A549 (cell line): ENCODE results near the gene IL19. TPM values are rescaled to one million over a fixed set of nuclear protein-coding genes. Genes with fewer than 3 reads are reported as not detected.

Experiments used
- ATAC-seq, 2 experiments: fragments of 200-7000 bp in 1 of 2; fragments of >200 bp in 1 of 2; cut with Nextera tagmentation in 1 of 2; cut with Tn5 transposase in 1 of 2; 3 replicates each; pipeline versions ENCODE4 v1.8.0 to v1.9.1; 2018 to 2020; ENCODE audit warnings: mild to moderate bottlenecking in 1 of 2, moderate library complexity in 1 of 2
- CTCF ChIA-PET: fragments of 300-600 bp; sonication (Branson Sonifier 250); formaldehyde crosslinking; extraction: SDS; loops from one replicate; lab custom pipeline; 2021; ENCODE audit warnings: antibody characterized with exemption, inconsistent platforms; lab: Yijun Ruan, JAX
- POLR2A ChIA-PET: fragments of 350-600 bp; formaldehyde crosslinking; extraction: SDS; loops from one replicate; lab custom pipeline; 2021; ENCODE audit warnings: antibody characterized with exemption, inconsistent platforms; lab: Yijun Ruan, JAX
- DNase-seq, 2 experiments: peaks; one replicate each; pipeline versions ENCODE4 v3.0.0 to v3.0.0-alpha.2; 2011 to 2016; ENCODE audit warnings: low read depth in 1 of 2, low spot score in 1 of 2
- FAIRE-seq: peaks from 2 replicates; lab custom pipeline; 2011; peaks lifted over from hg19 to GRCh38; lab: Jason Lieb, UNC
- H3K27ac ChIP-seq, 2 experiments: fragments of >200 bp; sonication (Bioruptor Twin); formaldehyde crosslinking; 3 replicates each; pipeline ENCODE4 v1.5.1; 2016 to 2017
- H3K4me1 ChIP-seq: fragments of >200 bp; sonication (Bioruptor Twin); formaldehyde crosslinking; 3 replicates; pipeline ENCODE4 v1.6.1; 2016
- H3K4me2 ChIP-seq: fragments of >200 bp; sonication (Bioruptor Twin); formaldehyde crosslinking; 3 replicates; pipeline ENCODE4 v1.6.1; 2016
- H3K4me3 ChIP-seq: fragments of >200 bp; sonication (Bioruptor Twin); formaldehyde crosslinking; 3 replicates; pipeline ENCODE4 v1.5.1; 2016
- H3K9me3 ChIP-seq: fragments of >200 bp; sonication (Bioruptor Twin); formaldehyde crosslinking; 3 replicates; pipeline ENCODE4 v1.6.1; 2016
- CHD2 ChIP-seq: fragments of 150-350 bp; IDR thresholded peaks from 2 replicates; pipeline ENCODE4 v1.6.1; 2014; ENCODE audit warnings: low read length; ENCODE audit not compliant: partially characterized antibody
- CHD4 ChIP-seq: fragments of 200-600 bp; sonication (generic); IDR thresholded peaks from 2 replicates; pipeline ENCODE4 v1.6.1; 2016; ENCODE audit warnings: antibody characterized with exemption, mild to moderate bottlenecking, borderline replicate concordance
- EHF ChIP-seq: fragments of 250-450 bp; sonication (Bioruptor Pico); IDR thresholded peaks from 2 replicates; pipeline ENCODE4 v1.5.0; 2020; ENCODE audit warnings: mild to moderate bottlenecking
- EHMT2 ChIP-seq: fragments of 200-600 bp; sonication (generic); IDR thresholded peaks from 2 replicates; pipeline ENCODE4 v1.6.1; 2016; ENCODE audit warnings: antibody characterized with exemption, low read depth, mild to moderate bottlenecking, moderate library complexity
- FOSB ChIP-seq: fragments of 250-450 bp; sonication (Bioruptor Pico); IDR thresholded peaks from 2 replicates; pipeline ENCODE4 v1.5.0; 2020; ENCODE audit warnings: mild to moderate bottlenecking, moderate library complexity
- FOXS1 ChIP-seq: fragments of 250-450 bp; sonication (Bioruptor Pico); IDR thresholded peaks from 2 replicates; pipeline ENCODE4 v1.5.0; 2020; ENCODE audit warnings: mild to moderate bottlenecking, moderate library complexity
- GATA3 ChIP-seq: IDR thresholded peaks from 2 replicates; pipeline ENCODE4 v1.6.1; 2012; ENCODE audit warnings: borderline replicate concordance
- HES2 ChIP-seq: fragments of >200 bp; sonication (Bioruptor Twin); formaldehyde crosslinking; IDR thresholded peaks from 2 replicates; pipeline ENCODE4 v1.6.1; 2016
- HEYL ChIP-seq: fragments of 250-450 bp; sonication (Bioruptor Pico); IDR thresholded peaks from 2 replicates; pipeline ENCODE4 v1.8.0; 2021; ENCODE audit warnings: mild to moderate bottlenecking, moderate library complexity
- HOXA7 ChIP-seq: fragments of 250-450 bp; sonication (Bioruptor Pico); IDR thresholded peaks from 2 replicates; pipeline ENCODE4 v1.5.0; 2020; ENCODE audit warnings: mild to moderate bottlenecking, moderate library complexity
- JUN ChIP-seq, 2 experiments: fragments of >200 bp; sonication (Bioruptor Twin); formaldehyde crosslinking; IDR thresholded peaks; 2 replicates in 1 of 2; 3 replicates in 1 of 2; pipeline ENCODE4 v1.6.1; 2016 to 2017
- MAFK ChIP-seq: fragments of 450-650 bp; IDR thresholded peaks from 2 replicates; pipeline ENCODE4 v1.6.1; 2014; ENCODE audit not compliant: partially characterized antibody
- MAZ ChIP-seq: fragments of 150-350 bp; IDR thresholded peaks from 2 replicates; pipeline ENCODE4 v1.6.1; 2014; ENCODE audit warnings: antibody characterized with exemption, low read depth, low read length, borderline replicate concordance
- MYC ChIP-seq: IDR thresholded peaks from 2 replicates; pipeline ENCODE4 v1.6.1; 2012; ENCODE audit warnings: mild to moderate bottlenecking, inconsistent platforms, low read length, improper control_type of control experiment, borderline replicate concordance
- NFE2L2 ChIP-seq: fragments of 150-350 bp; conservative IDR thresholded peaks from 2 replicates; pipeline ENCODE4 v1.6.1; 2014; ENCODE audit warnings: low read length
- POLR2AphosphoS2 ChIP-seq: conservative IDR thresholded peaks from 2 replicates; pipeline ENCODE4 v1.6.1; 2012; ENCODE audit warnings: low read length, improper control_type of control experiment, inconsistent platforms
- RFX5 ChIP-seq: fragments of 450-650 bp; IDR thresholded peaks from 2 replicates; pipeline ENCODE4 v1.7.1; 2014; ENCODE audit warnings: antibody characterized with exemption, mild to moderate bottlenecking, moderate library complexity
- SMC3 ChIP-seq: fragments of >200 bp; sonication (Bioruptor Twin); formaldehyde crosslinking; IDR thresholded peaks from 3 replicates; pipeline ENCODE4 v1.6.1; 2018; ENCODE audit warnings: inconsistent platforms
- TP53 ChIP-seq: fragments of 250-450 bp; sonication (Bioruptor Pico); IDR thresholded peaks from 2 replicates; pipeline ENCODE4 v1.5.0; 2021; ENCODE audit warnings: mild to moderate bottlenecking, moderate library complexity
- ZFP36 ChIP-seq: fragments of 450-650 bp; IDR thresholded peaks from 2 replicates; pipeline ENCODE4 v1.6.1; 2014; ENCODE audit warnings: borderline replicate concordance; ENCODE audit not compliant: partially characterized antibody
- WGBS: methylation state at CpG from one replicate; pipeline ENCODE4 v1.1.6; 2017; ENCODE audit errors: missing lambda C conversion rate; 5-methylcytosine and 5-hydroxymethylcytosine counted together
- polyA plus RNA-seq, 4 experiments: library from polyadenylated mRNA; depleted of rRNA in 3 of 4; stranded (reverse); fragments of >200 nt; fragmentation: RNase III in 1 of 4; extraction: RNeasy Plus Mini Kit Qiagen cat#74134 plus additional on column Dnase treatment in 1 of 4; gene quantifications; 2 replicates in 3 of 4; 3 replicates in 1 of 4; pipeline ENCODE4 v1.2.3, GENCODE V29; 2011 to 2017
- TF ChIP-seq, protein P1 (sequence below): fragments of 150-350 bp; IDR thresholded peaks from 2 replicates; pipeline ENCODE4 v1.6.1; 2014; ENCODE audit warnings: low read depth, mild to moderate bottlenecking, low read length
- TF ChIP-seq, protein P2 (sequence below): fragments of 200-600 bp; sonication (generic); IDR thresholded peaks from 2 replicates; pipeline ENCODE4 v1.6.1; 2016; ENCODE audit warnings: antibody characterized with exemption, mild to moderate bottlenecking, moderate library complexity
- TF ChIP-seq, protein P3 (sequence below): fragments of 250-450 bp; sonication (Bioruptor Pico); IDR thresholded peaks from 2 replicates; pipeline ENCODE4 v1.5.0; 2020; ENCODE audit warnings: low read depth, mild to moderate bottlenecking, moderate library complexity

The IL19 gene
- polyA plus RNA-seq, 2 of the 4 experiments (the other 2 are of a cell fraction) = not detected

DNA sequence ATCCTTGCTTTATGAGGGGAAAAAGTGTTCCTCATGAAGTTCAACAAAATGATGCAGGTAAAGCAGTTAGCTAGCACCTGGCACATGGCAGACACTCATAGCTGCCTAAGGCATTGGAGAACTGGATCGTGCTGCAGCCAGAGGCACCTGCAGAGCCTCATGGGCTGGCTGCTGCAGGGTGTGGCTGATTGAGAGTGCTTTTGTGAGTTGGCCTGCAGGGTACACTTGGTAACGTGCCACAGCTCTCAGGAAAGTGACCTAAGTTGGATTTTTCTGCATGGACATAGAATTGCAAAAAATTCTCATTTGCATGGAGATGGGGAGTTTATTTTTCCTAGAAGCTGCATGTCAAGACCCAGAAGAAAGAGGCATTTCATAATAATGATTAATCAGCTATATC lies 63.2 kb downstream of the IL19 start:
- ATAC-seq (no peak), FAIRE-seq (no peak), DNase-seq (no peak)
- CTCF ChIA-PET = interaction anchor here (1.3 kb wide), 1 partner anchor 149 kb away, joined by 4 read pairs; no protein-coding TSS in a partner anchor
- H3K4me3 ChIP-seq = no peak overlapping the region
- TF ChIP-seq HOXA7 (no peak), FOSB (CRISPR knock-in tag) (no peak), MAFK (peak; percentile 25)
- no peaks in the 10 kb centered on the region for H3K4me1 ChIP-seq
- WGBS = 19% methylated on average over 2 of the region's 2 CpGs
- no peak overlapping the region for H3K27ac ChIP-seq
- POLR2A ChIA-PET = no interaction called here
- no peak overlapping the region for H3K4me2 ChIP-seq
- H3K9me3 ChIP-seq = no peaks in the 10 kb centered on the region

- H3K4me2 ChIP-seq = no peak overlapping the region
- CTCF ChIA-PET = interaction anchor here (1.9 kb wide), 1 partner anchor 344 kb away, joined by 5 read pairs; no protein-coding TSS in a partner anchor
- DNase-seq = no peak
- ATAC-seq = no peak
- H3K27ac ChIP-seq = no peak overlapping the region
- TF ChIP-seq MYC (no peak), EHMT2 (no peak), RFX5 (no peak), CHD2 (no peak), HEYL (CRISPR knock-in tag) (no peak), FOXS1 (CRISPR knock-in tag) (no peak), EHF (CRISPR knock-in tag) (no peak)
- TF ChIP-seq, protein P1, sequence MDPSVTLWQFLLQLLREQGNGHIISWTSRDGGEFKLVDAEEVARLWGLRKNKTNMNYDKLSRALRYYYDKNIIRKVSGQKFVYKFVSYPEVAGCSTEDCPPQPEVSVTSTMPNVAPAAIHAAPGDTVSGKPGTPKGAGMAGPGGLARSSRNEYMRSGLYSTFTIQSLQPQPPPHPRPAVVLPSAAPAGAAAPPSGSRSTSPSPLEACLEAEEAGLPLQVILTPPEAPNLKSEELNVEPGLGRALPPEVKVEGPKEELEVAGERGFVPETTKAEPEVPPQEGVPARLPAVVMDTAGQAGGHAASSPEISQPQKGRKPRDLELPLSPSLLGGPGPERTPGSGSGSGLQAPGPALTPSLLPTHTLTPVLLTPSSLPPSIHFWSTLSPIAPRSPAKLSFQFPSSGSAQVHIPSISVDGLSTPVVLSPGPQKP = no peak
- WGBS = 67% methylated on average over 6 of the region's 6 CpGs
- POLR2A ChIA-PET = no interaction called here
- no peaks in the 10 kb centered on the region for H3K9me3 ChIP-seq
- no peak overlapping the region for H3K4me3 ChIP-seq
- FAIRE-seq = no peak
- H3K4me1 ChIP-seq = no peaks in the 10 kb centered on the region
Measured at GRCh38 chr1:206834217-206834616, 63.6 kb downstream of the IL19 start.

DNA sequence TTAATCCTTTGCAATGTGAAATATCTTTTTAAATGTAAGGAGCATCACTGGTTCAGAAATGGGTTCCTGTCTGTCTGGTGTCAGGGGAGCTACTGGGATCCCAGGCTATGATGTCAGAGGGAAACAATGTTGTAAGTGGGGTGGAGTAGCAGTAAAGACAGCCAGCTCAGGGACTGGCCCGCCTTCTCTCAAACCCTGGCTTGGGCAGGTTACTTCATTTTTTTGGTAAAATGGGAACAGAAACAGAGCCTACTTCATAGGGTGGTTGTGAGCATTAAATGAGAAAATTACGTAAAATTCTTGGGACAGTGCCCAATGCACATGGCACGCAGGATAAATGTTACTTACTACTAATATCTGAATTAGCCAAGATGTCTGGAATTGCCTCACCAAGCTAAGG lies 64.1 kb downstream of the IL19 start:
- POLR2A ChIA-PET = interaction anchor here (0.6 kb wide), 1 partner anchor 215 kb away, joined by 3 read pairs; no protein-coding TSS in a partner anchor
- no peak for DNase-seq

More for the DNA sequence above, 64.1 kb downstream of the IL19 start:
- H3K27ac ChIP-seq = no peak overlapping the region
- TF ChIP-seq ZFP36 (no peak), MAZ (no peak), GATA3 (no peak), JUN (IDR thresholded peaks at IDR 0.05) (no peak), HES2 (no peak), EHF (CRISPR knock-in tag) (no peak), RFX5 (no peak), NFE2L2 (no peak), SMC3 (no peak), CHD4 (no peak), POLR2AphosphoS2 (no peak), TP53 (no peak)
- TF ChIP-seq, protein P2, sequence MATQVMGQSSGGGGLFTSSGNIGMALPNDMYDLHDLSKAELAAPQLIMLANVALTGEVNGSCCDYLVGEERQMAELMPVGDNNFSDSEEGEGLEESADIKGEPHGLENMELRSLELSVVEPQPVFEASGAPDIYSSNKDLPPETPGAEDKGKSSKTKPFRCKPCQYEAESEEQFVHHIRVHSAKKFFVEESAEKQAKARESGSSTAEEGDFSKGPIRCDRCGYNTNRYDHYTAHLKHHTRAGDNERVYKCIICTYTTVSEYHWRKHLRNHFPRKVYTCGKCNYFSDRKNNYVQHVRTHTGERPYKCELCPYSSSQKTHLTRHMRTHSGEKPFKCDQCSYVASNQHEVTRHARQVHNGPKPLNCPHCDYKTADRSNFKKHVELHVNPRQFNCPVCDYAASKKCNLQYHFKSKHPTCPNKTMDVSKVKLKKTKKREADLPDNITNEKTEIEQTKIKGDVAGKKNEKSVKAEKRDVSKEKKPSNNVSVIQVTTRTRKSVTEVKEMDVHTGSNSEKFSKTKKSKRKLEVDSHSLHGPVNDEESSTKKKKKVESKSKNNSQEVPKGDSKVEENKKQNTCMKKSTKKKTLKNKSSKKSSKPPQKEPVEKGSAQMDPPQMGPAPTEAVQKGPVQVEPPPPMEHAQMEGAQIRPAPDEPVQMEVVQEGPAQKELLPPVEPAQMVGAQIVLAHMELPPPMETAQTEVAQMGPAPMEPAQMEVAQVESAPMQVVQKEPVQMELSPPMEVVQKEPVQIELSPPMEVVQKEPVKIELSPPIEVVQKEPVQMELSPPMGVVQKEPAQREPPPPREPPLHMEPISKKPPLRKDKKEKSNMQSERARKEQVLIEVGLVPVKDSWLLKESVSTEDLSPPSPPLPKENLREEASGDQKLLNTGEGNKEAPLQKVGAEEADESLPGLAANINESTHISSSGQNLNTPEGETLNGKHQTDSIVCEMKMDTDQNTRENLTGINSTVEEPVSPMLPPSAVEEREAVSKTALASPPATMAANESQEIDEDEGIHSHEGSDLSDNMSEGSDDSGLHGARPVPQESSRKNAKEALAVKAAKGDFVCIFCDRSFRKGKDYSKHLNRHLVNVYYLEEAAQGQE = no peak
- TF ChIP-seq, protein P1 = no peak
- TF ChIP-seq, protein P3, sequence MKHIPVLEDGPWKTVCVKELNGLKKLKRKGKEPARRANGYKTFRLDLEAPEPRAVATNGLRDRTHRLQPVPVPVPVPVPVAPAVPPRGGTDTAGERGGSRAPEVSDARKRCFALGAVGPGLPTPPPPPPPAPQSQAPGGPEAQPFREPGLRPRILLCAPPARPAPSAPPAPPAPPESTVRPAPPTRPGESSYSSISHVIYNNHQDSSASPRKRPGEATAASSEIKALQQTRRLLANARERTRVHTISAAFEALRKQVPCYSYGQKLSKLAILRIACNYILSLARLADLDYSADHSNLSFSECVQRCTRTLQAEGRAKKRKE (CRISPR knock-in tag) = no peak
- no peaks in the 10 kb centered on the region for H3K9me3 ChIP-seq
- no peaks in the 10 kb centered on the region for H3K4me1 ChIP-seq
- FAIRE-seq (no peak), ATAC-seq (no peak)
- H3K4me2 ChIP-seq = no peak overlapping the region
- 23% methylated on average over 3 of the region's 3 CpGs for WGBS
- no peak overlapping the region for H3K4me3 ChIP-seq
- CTCF ChIA-PET = interaction anchor here (1.3 to 1.9 kb wide), 2 partner anchors 22 to 344 kb away, joined by 3 to 5 read pairs; no protein-coding TSS in a partner anchor
